Measurements from ENCODE around the gene ANTXRL.
"Not testable (repeated sequence)": the region's sequence is repeated elsewhere in the genome, so short reads cannot be mapped to it uniquely, and the experiment has no call there.

ANTXRL gene

GRCh38 chr10:46266306-46266985, 20.4 kb upstream of the ANTXRL start:
- TF ChIP-seq, protein P1, sequence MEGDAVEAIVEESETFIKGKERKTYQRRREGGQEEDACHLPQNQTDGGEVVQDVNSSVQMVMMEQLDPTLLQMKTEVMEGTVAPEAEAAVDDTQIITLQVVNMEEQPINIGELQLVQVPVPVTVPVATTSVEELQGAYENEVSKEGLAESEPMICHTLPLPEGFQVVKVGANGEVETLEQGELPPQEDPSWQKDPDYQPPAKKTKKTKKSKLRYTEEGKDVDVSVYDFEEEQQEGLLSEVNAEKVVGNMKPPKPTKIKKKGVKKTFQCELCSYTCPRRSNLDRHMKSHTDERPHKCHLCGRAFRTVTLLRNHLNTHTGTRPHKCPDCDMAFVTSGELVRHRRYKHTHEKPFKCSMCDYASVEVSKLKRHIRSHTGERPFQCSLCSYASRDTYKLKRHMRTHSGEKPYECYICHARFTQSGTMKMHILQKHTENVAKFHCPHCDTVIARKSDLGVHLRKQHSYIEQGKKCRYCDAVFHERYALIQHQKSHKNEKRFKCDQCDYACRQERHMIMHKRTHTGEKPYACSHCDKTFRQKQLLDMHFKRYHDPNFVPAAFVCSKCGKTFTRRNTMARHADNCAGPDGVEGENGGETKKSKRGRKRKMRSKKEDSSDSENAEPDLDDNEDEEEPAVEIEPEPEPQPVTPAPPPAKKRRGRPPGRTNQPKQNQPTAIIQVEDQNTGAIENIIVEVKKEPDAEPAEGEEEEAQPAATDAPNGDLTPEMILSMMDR (IDR thresholded peaks at IDR 0.05; ENCODE audit: low read depth, low read length, missing control alignments) = no peak
- no peak overlapping the region for H3K4me3 ChIP-seq (ENCODE audit: low read depth, low read length)
- in situ Hi-C loops (cut with HindIII; ENCODE audit: low sequenced_read_pairs) = no loop called here
- no peak for DNase-seq (ENCODE audit: low read depth)

DNA sequence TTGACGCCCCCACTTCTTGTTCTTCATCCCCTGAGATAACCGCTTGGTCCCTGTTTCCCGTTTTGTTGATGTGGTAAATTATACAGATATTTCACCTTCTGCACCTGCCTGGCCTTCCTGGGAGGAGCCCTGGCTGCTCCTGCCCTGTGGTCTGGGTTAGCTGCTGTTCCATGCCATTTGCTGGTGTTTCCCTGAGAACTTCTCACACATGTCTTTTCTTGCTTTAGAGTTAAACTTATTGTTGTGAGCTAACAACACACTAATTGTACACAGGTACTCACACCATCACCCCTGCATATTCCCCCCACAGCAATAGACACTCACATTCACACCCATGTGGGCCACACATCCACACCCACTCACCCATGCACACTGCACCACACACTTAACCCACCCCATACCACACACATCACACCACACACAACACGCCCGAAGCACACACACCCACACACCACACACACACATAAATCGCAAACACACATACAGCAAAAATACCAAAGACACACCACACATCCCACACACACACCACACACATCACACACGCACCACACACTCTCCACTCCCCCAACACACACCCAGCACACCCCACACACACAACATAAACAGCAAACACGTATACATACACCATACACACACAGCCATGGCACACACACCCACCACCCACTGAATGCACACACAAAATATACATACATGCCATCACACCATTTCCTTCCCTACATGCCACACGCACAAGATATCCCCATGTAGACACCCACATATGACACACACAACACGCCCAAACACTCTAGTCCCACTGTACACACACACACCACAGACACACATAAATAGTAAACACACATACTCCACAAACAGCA, 19.4 kb upstream of the ANTXRL start:
- TF ChIP-seq, protein P1 (IDR thresholded peaks at IDR 0.05; ENCODE audit: low read depth, low read length, missing control alignments) = no peak
- in situ Hi-C loops (cut with HindIII; ENCODE audit: low sequenced_read_pairs) = no loop called here
- no peak for DNase-seq (ENCODE audit: low read depth)
- H3K4me3 ChIP-seq (ENCODE audit: low read depth, low read length) = no peak overlapping the region

DNA sequence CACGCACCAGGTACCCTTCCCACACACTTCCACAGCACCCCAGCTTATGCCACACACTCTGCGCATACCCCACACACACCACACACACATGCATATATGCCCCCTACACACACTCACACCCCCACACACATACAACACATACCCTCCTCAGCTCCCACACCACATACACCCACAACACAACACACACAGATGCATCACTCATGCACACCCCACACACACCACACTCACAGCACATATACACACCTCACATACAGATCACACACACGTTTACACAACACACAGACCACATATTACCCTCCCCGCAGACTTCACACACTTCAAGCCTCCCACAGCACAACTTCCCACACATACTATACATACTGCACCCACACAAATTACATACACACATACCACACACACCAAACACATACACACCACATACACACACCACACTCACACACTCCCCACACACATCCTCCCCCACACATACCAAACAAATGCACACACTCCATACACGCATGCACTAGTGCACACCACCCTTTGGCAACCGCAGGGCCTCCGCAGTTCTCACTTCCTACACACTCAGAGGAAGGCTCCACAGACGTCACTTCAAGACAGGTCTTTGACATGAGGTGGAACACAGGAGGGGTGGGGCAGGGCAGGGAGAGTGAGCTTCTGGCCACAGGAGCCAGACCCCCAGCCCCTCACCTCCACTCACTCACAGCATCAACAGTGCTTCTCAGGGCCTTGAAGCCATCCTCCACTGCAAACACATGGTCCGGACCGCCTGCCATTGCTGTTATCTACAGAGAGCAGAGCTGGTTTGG, 18.5 kb upstream of the ANTXRL start:
- no peak for DNase-seq (ENCODE audit: low read depth)
- TF ChIP-seq, protein P1 (IDR thresholded peaks at IDR 0.05; ENCODE audit: low read depth, low read length, missing control alignments) = no peak
- H3K4me3 ChIP-seq (ENCODE audit: low read depth, low read length) = no peak overlapping the region
- in situ Hi-C loops (cut with HindIII; ENCODE audit: low sequenced_read_pairs) = no loop called here

DNA sequence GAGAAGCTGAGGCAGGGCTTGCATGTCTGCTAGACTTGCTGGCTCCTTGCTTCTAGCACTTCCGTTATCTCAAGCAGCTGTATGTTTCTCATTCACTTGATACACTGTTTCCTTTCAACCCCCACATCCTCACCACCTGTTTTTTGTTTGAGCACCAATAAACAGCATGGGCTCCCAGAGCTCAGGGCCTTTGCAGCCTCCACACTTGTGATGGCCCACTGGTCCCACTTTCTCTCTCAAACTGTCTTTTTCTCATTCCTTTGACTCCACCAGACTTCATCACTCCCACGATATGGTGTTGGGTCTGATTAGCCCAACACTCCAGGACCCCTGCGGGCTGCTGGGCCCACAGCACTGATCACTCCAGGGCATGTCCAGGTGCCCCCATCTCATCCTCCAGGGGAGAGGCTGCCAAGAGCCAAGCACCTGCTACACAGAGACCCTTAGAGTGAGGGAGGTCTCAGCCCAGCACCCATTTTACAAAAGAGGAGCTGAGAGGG, 17.2 kb upstream of the ANTXRL start:
- H3K4me3 ChIP-seq (ENCODE audit: low read depth, low read length); DNase-seq (ENCODE audit: low read depth); in situ Hi-C loops (cut with HindIII; ENCODE audit: low sequenced_read_pairs): not testable (repeated sequence)

DNA sequence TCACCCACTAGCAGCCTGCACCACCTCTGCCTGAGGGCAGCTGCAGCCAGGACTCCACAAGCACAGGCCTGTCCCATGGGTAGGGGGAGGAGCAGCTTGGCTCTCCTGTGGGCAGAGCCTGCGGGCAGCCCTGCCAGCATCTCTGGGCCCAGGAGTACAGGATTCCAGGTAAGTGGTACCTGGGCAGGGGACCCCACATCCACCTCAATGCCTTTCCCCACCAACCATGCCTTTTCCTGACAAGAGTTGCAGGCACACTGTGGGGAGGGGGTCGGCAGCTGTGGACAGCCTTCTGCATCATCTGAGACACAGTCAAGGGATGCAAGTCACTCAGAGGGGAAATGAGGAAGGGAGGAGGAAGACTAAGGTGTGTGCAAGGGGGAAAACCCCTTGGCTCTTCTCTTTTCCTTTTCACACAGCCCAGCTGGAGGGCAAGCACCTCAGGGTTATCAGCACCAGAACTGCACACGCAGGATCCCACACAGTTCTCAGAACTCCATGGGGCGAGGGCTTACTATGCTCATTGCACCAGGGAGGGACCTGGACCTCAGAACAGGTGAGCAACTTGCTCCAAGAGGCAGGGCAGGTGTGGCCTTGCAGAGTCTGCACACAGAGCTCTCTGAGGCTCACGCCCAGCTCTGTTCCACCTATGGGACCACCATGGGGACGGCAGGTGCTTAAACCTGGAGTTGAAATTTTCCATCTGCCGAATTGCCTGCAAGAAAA, 16.5 kb upstream of the ANTXRL start:
- no peak for DNase-seq (ENCODE audit: low read depth)
- in situ Hi-C loops (cut with HindIII; ENCODE audit: low sequenced_read_pairs) = no loop called here
- H3K4me3 ChIP-seq (ENCODE audit: low read depth, low read length) = no peak overlapping the region
- TF ChIP-seq, protein P1 (IDR thresholded peaks at IDR 0.05; ENCODE audit: low read depth, low read length, missing control alignments) = no peak

- in situ Hi-C loops (cut with HindIII; ENCODE audit: low sequenced_read_pairs); DNase-seq (ENCODE audit: low read depth); H3K4me3 ChIP-seq (ENCODE audit: low read depth, low read length): not testable (repeated sequence)
These were observed 15.8 kb upstream of the ANTXRL start for GRCh38 chr10:46270963-46271530.

DNA sequence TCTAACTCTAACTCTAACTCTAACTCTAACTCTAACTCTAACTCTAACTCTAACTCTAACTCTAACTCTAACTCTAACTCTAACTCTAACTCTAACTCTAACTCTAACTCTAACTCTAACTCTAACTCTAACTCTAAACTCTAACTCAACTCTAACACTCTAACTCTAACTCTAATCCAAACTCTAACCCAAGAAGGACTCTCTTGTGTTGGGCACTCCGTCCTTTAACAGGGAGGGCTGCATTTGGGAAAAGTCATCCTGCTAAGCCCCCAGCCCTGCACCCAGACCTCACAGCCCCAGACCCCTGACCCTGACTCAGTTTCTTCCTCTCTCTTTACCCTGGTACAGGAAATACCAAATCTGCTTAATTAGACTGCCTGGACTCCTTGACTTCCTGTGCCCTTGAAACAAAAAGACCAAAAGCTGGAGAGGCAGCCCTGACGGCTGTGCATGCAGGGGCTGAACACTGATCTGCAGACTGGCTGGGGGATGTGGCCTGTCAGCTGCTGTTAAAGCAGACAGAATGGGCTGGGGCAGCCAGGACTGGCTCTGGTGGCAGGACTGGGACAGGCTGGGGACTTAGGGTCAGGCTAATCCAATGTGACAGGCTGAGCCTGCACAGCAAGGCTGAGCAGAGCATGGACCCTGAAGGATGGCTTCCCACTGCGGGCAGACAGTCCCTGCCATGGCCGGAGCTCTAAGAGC, 14.8 kb upstream of the ANTXRL start:
- H3K4me3 ChIP-seq (ENCODE audit: low read depth, low read length); DNase-seq (ENCODE audit: low read depth); in situ Hi-C loops (cut with HindIII; ENCODE audit: low sequenced_read_pairs): not testable (repeated sequence)
